Keratinocyte (primary cell): ENCODE measurements around the gene DFFA. TPM values are rescaled to one million over a fixed set of nuclear protein-coding genes. Genes with fewer than 3 reads are reported as not detected.
A peak's percentile ranks its signal among the peaks of the same experiment; 100 is the strongest.

Experiments
- DNase-seq: peaks from one replicate; pipeline ENCODE4 v3.0.0-alpha.2; 2011; ENCODE audit warnings: low read depth, missing footprints, low spot score
- FAIRE-seq: peaks from 2 replicates; lab custom pipeline; 2011; peaks lifted over from hg19 to GRCh38; lab: Jason Lieb, UNC
- H2AFZ ChIP-seq: 2 replicates; pipeline ENCODE4 v1.6.0; 2012; ENCODE audit warnings: low read length, control low read depth, inconsistent platforms; ENCODE audit not compliant: control insufficient read depth
- H3K27ac ChIP-seq: 2 replicates; pipeline ENCODE4 v1.5.1; 2011; ENCODE audit warnings: low read length; ENCODE audit not compliant: control insufficient read depth, insufficient read depth
- H3K27me3 ChIP-seq: 3 replicates; pipeline ENCODE4 v1.6.0; 2011; ENCODE audit warnings: low read length; ENCODE audit not compliant: control insufficient read depth, insufficient read depth; ENCODE audit errors: extremely low read depth
- H3K36me3 ChIP-seq, 2 experiments: 2 replicates in 1 of 2; 3 replicates in 1 of 2; pipeline ENCODE4 v1.5.1; 2011; ENCODE audit warnings: low read length in 2 of 2, mild to moderate bottlenecking in 1 of 2; ENCODE audit not compliant: control insufficient read depth in 2 of 2, insufficient read depth in 2 of 2; ENCODE audit errors: extremely low read depth in 1 of 2
- H3K4me1 ChIP-seq: 3 replicates; pipeline ENCODE4 v1.5.1; 2011; ENCODE audit warnings: low read length; ENCODE audit not compliant: control insufficient read depth, insufficient read depth; ENCODE audit errors: extremely low read depth
- H3K4me2 ChIP-seq: 3 replicates; pipeline ENCODE4 v1.6.0; 2011; ENCODE audit warnings: low read depth, low read length; ENCODE audit not compliant: control insufficient read depth, insufficient read depth; ENCODE audit errors: extremely low read depth
- H3K4me3 ChIP-seq, 3 experiments: fragments of 200-600 bp in 1 of 3; sonication (generic) in 1 of 3; 2 replicates in 2 of 3; 3 replicates in 1 of 3; pipeline ENCODE4 v1.5.1; 2011 to 2016; ENCODE audit warnings: low read length in 3 of 3, mild to moderate bottlenecking in 3 of 3, control low read depth in 2 of 3, inconsistent platforms in 1 of 3, low read depth in 1 of 3, mixed read lengths in 1 of 3, mixed run types in 1 of 3, moderate library complexity in 1 of 3; ENCODE audit not compliant: control insufficient read depth in 2 of 3, insufficient read depth in 2 of 3; ENCODE audit errors: extremely low read depth in 1 of 3
- H3K79me2 ChIP-seq: 2 replicates; pipeline ENCODE4 v1.6.0; 2012; ENCODE audit warnings: low read length; ENCODE audit not compliant: control insufficient read depth, insufficient read depth
- H3K9ac ChIP-seq: 3 replicates; pipeline ENCODE4 v1.6.0; 2011; ENCODE audit warnings: low read length; ENCODE audit not compliant: control insufficient read depth, insufficient read depth; ENCODE audit errors: extremely low read depth
- H3K9me1 ChIP-seq: 3 replicates; pipeline ENCODE4 v1.6.0; 2011; ENCODE audit warnings: low read length; ENCODE audit not compliant: control insufficient read depth, insufficient read depth; ENCODE audit errors: extremely low read depth
- H3K9me3 ChIP-seq: 2 replicates; pipeline ENCODE4 v1.5.1; 2012; ENCODE audit warnings: low read depth, low read length; ENCODE audit not compliant: control insufficient read depth
- H4K20me1 ChIP-seq: 3 replicates; pipeline ENCODE4 v1.6.0; 2011; ENCODE audit warnings: low read length; ENCODE audit not compliant: control insufficient read depth, insufficient read depth; ENCODE audit errors: extremely low read depth
- CTCF ChIP-seq, 3 experiments: IDR thresholded peaks in 1 of 3; conservative IDR thresholded peaks in 1 of 3; optimal IDR thresholded peaks in 1 of 3; 2 replicates in 2 of 3; 3 replicates in 1 of 3; pipeline versions ENCODE3 to v1.5.1; 2011; ENCODE audit warnings: low read length in 3 of 3, mild to moderate bottlenecking in 3 of 3, moderate library complexity in 2 of 3, control low read depth in 1 of 3, inconsistent platforms in 1 of 3; ENCODE audit not compliant: insufficient read depth in 2 of 3; ENCODE audit errors: extremely low read depth in 1 of 3
- EZH2 ChIP-seq: IDR thresholded peaks from one replicate; pipeline ENCODE4 v1.6.1; 2012; ENCODE audit warnings: inconsistent platforms, mild to moderate bottlenecking, low read length, moderate library complexity
- dilution Hi-C: fragments of 300-500 bp; cut with MboI; formaldehyde crosslinking; loops from one replicate; pipeline ENCODE4 v1.7.0; 2020; ENCODE audit warnings: low sequenced_read_pairs; ENCODE audit not compliant: extremely low pct_ligation_motif_present
- polyA plus RNA-seq, 5 experiments: library from polyadenylated mRNA; depleted of rRNA in 3 of 5; stranded (reverse) in 3 of 5; stranded (forward) in 1 of 5; unstranded in 1 of 5; fragments of >200 nt; gene quantifications; 1 replicate in 1 of 5; 2 replicates in 3 of 5; 3 replicates in 1 of 5; pipeline versions ENCODE4 v1.2.1 to v1.2.3, GENCODE V29; 2011 to 2012; ENCODE audit warnings: missing spikeins in 2 of 5, low read depth in 1 of 5, low replicate concordance in 1 of 5

DFFA gene
- polyA plus RNA-seq, 1 donor (not counting 4 experiments of a cell fraction or from before 2014, with no cell fraction given): 53.1 TPM

DNA sequence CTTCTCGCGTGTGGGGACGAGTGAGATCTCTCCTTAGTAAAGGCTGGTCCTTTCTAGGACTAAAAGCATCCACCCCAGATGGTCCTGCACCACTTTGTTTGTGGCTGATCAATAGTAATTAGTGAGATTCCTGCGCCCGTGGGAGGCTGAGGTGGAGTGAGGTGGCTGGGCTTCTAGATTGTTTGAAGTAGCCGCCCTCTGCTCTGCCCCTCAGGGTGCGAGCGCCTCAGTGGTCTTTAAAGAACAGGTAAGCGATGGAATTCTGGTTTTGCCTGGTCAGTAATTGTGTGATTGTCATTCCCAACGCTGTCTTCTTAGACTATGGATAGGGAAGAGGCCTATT is 23.1 kb upstream of the DFFA start:
- Histone ChIP-seq H3K4me2 (peak overlapping the region; percentile 86), H3K4me1 (peaks cover 22% of the 10 kb centered on the region), H3K9me1 (no peaks in the 10 kb centered on the region), H3K36me3 (peaks cover 2 to 10% of the 10 kb centered on the region in 2 experiments), H3K27me3 (no peaks in the 10 kb centered on the region), H3K79me2 (peaks cover 71% of the 10 kb centered on the region), H2AFZ (no peak overlapping the region), H3K9ac (peak overlapping the region; percentile 86), H3K4me3 (peak overlapping the region in 1 of 3 experiments; percentile 43), H4K20me1 (no peaks in the 10 kb centered on the region), H3K27ac (peak overlapping the region; percentile 96), H3K9me3 (no peaks in the 10 kb centered on the region)
- TF ChIP-seq EZH2 (no peak), CTCF (optimal IDR thresholded peaks at IDR 0.05 in 1 of 3, IDR thresholded peaks at IDR 0.05 in 1 of 3, conservative IDR thresholded peaks at IDR 0.05 in 1 of 3; ENCODE audit: extremely low read depth in 1 of 3, insufficient read depth in 2 of 3, low read length in 3 of 3) (no peak)
- no peak for DNase-seq
- dilution Hi-C loops: no loop called here
- no peak for FAIRE-seq

DNA sequence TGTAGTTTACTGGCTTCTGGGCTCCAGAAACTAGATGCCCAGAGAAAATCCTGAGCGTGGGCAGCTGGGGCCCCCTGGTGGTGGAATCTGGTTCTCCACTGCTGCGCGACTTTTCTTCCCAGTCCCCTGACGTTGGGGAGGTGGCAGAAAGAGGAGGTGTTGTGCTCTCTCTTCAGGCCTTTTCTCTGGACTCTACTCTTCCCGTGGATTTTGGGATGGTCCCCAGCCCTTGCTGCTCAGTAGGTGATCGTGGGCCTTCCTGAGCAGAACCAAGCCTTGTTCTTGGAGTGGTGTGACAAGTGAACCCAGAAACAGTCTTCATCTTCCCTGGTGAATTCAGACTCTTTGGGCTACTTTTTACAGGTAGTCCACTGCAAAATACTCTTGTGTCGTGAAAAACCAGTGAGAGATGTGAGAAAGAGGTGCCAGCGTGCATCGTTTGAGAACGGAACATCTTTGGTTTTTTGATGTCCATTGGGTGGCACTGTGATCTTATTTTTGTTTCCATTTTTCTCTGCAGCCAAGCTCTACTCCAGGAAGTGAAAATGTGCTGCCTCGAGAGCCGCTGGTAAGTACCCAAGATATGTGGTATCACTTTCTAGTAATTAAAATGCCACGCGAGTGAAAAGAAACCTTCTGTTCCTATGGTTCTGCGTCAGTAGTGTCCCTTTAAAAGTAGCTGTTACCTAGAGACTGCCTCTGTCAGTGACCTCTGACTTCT is 22.6 kb upstream of the DFFA start:
- Histone ChIP-seq H2AFZ (no peak overlapping the region), H3K9me1 (no peaks in the 10 kb centered on the region), H3K79me2 (peaks cover 71% of the 10 kb centered on the region), H3K9ac (peak overlapping the region; percentile 86), H3K9me3 (no peaks in the 10 kb centered on the region), H3K27ac (peak overlapping the region; percentile 96), H3K4me3 (peak overlapping the region in 1 of 3 experiments; percentile 43), H3K4me2 (peak overlapping the region; percentile 86), H3K36me3 (peaks cover 2 to 10% of the 10 kb centered on the region in 2 experiments), H3K4me1 (peaks cover 22% of the 10 kb centered on the region), H4K20me1 (no peaks in the 10 kb centered on the region), H3K27me3 (no peaks in the 10 kb centered on the region)
- DNase-seq (no peak), FAIRE-seq (peak; percentile 87)
- dilution Hi-C loops: no loop called here
- TF ChIP-seq EZH2 (no peak), CTCF (optimal IDR thresholded peaks at IDR 0.05 in 1 of 3, IDR thresholded peaks at IDR 0.05 in 1 of 3, conservative IDR thresholded peaks at IDR 0.05 in 1 of 3; ENCODE audit: extremely low read depth in 1 of 3, insufficient read depth in 2 of 3, low read length in 3 of 3) (peak; percentile 83 to 92 (median 91))
